Measurements from ENCODE around the gene RBM19. TPM values are rescaled to one million over a fixed set of nuclear protein-coding genes. Genes with fewer than 3 reads are reported as not detected.

The RBM19 gene
- total and polyA plus RNA-seq, 2 of the 4 experiments (the other 2 are of a cell fraction): 18.7 to 19.2 TPM

- no peak overlapping the region for H2AFZ ChIP-seq (replicated peaks; ENCODE audit: low read length, poor library complexity)
- in situ Hi-C loops (cut with MboI; ENCODE audit: low sequenced_read_pairs) (no loop called here), intact Hi-C loops (cut with micrococcal nuclease) (no loop called here), dilution Hi-C loops (cut with HindIII; ENCODE audit: low sequenced_read_pairs, unreplicated experiment) (no loop called here)
- H3K4me2 ChIP-seq (ENCODE audit: low read depth, low read length): no peak overlapping the region
- no peak overlapping the region for H3K23ac ChIP-seq (ENCODE audit: low read depth, low read length)
- no peak overlapping the region for H3K56ac ChIP-seq (ENCODE audit: extremely low read depth, insufficient read depth, low read length)
- no peak overlapping the region for H3K27ac ChIP-seq (ENCODE audit: insufficient read depth, low read length)
- no peak overlapping the region for H2BK20ac ChIP-seq (ENCODE audit: low read depth, low read length)
- no peak for DNase-seq
- CTCF ChIA-PET: no interaction called here
- H4K8ac ChIP-seq (ENCODE audit: low read depth in 2 of 2, low read length in 2 of 2): no peak overlapping the region
- no peaks in the 10 kb centered on the region for H3K79me1 ChIP-seq (ENCODE audit: low read depth in 1 of 2, low read length in 2 of 2)
- POLR2A ChIA-PET (ENCODE audit: unreplicated experiment): interaction anchor here (0.5 kb wide), 1 partner anchor 43 kb away, joined by 4 read pairs; no protein-coding TSS in a partner anchor
- TF ChIP-seq CTCF (conservative IDR thresholded peaks at IDR 0.05; ENCODE audit: low read depth, low read length): peak; percentile 28; the same call in 1 of the 2 replicates
- no peak for TF ChIP-seq CHD1 (IDR thresholded peaks at IDR 0.05; ENCODE audit: low read depth, low read length)
- peak; percentile 21; the same call in 1 of the 2 replicates for TF ChIP-seq RAD21 (IDR thresholded peaks at IDR 0.05; ENCODE audit: low read length)
- no peak for TF ChIP-seq ELK1 (IDR thresholded peaks at IDR 0.05; ENCODE audit: borderline replicate concordance, low read depth, low read length)
- no peak overlapping the region for H3K9ac ChIP-seq (ENCODE audit: low read depth, low read length)
- no peaks in the 10 kb centered on the region for H4K20me1 ChIP-seq (ENCODE audit: insufficient read depth, low read length)
- no peaks in the 10 kb centered on the region for H3K4me1 ChIP-seq (ENCODE audit: control insufficient read depth, insufficient read depth, low read length)
- H3K36me3 ChIP-seq (ENCODE audit: control insufficient read depth, insufficient read depth, low read length): no peaks in the 10 kb centered on the region
- H2AK5ac ChIP-seq (ENCODE audit: low read depth, low read length): no peak overlapping the region
- no peaks in the 10 kb centered on the region for H3K9me3 ChIP-seq (ENCODE audit: control insufficient read depth, insufficient read depth, low read length)
- H3K4ac ChIP-seq (ENCODE audit: low read depth, low read length): no peak overlapping the region
- no TSS peak for BruUV-seq (replicated peaks)
- H2AK9ac ChIP-seq (replicated peaks; ENCODE audit: low read depth, low read length, poor library complexity): no peak overlapping the region
- peaks cover 3% of the 10 kb centered on the region; the same call in 1 of the 2 replicates for H3K9me1 ChIP-seq (ENCODE audit: insufficient read depth, low read length)
- no peak overlapping the region for H3K18ac ChIP-seq (ENCODE audit: low read depth, low read length)
- H4K5ac ChIP-seq (ENCODE audit: low read depth, low read length): no peak overlapping the region
- WGBS, 2 experiments (ENCODE audit: extremely low coverage in 2 of 2, insufficient read length in 1 of 2): no CpG with 5 or more reads among the region's 10 CpGs
- no peak overlapping the region for H2BK5ac ChIP-seq (ENCODE audit: low read depth, low read length, poor library complexity, severe bottlenecking)
- H2BK15ac ChIP-seq (ENCODE audit: low read depth, low read length): no peak overlapping the region
- 0 out of 2 replicates have a peak, but pooled peaks have one; percentile 28 for ATAC-seq (ENCODE audit: low read depth)
- no peak overlapping the region for H2BK120ac ChIP-seq (ENCODE audit: low read depth, low read length)
- H3K14ac ChIP-seq (replicated peaks; ENCODE audit: low read depth, low read length): no peak overlapping the region
- no peak overlapping the region for H3K4me3 ChIP-seq (ENCODE audit: insufficient read depth, low read depth, low read length)
- H4K91ac ChIP-seq (ENCODE audit: insufficient read depth, low read depth, low read length): no peak overlapping the region
- no peaks in the 10 kb centered on the region for H3K27me3 ChIP-seq (ENCODE audit: control insufficient read depth, insufficient read depth, low read length)
These were observed 147.3 kb downstream of the RBM19 start for GRCh38 chr12:113818833-113819232.
